Uterus (tissue), 4 donors: ENCODE results near the gene CILP2. TPM values are rescaled to one million over a fixed set of nuclear protein-coding genes. Genes with fewer than 3 reads are reported as not detected.

Experiments used
- DNase-seq, 2 donors: peaks; one replicate each; pipeline ENCODE4 v3.0.0-alpha.2; 2019 to 2020
- H3K27ac ChIP-seq, 2 donors: fragments of 200-600 bp; sonication (generic); 1 replicate in 1 of 2; 2 replicates in 1 of 2; pipeline ENCODE4 v1.5.1; 2016 to 2018
- H3K27me3 ChIP-seq, 2 donors: fragments of 200-600 bp; sonication (generic); one replicate each; pipeline ENCODE4 v1.5.1; 2018 to 2019; ENCODE audit warnings: control low read depth in 1 of 2
- H3K36me3 ChIP-seq, 2 donors: fragments of 200-600 bp; sonication (generic); one replicate each; pipeline ENCODE4 v1.5.1; 2019; ENCODE audit warnings: control low read depth in 1 of 2
- H3K4me1 ChIP-seq, 2 donors: fragments of 200-600 bp; sonication (generic); one replicate each; pipeline ENCODE4 v1.5.1; 2018 to 2019; ENCODE audit warnings: control low read depth in 1 of 2
- H3K4me3 ChIP-seq, 2 donors: fragments of 200-600 bp; sonication (generic); 1 replicate in 1 of 2; 2 replicates in 1 of 2; pipeline ENCODE4 v1.5.1; 2018 to 2019; ENCODE audit warnings: mild to moderate bottlenecking in 1 of 2
- H3K9me3 ChIP-seq, 2 donors: fragments of 200-600 bp; sonication (generic); one replicate each; pipeline ENCODE4 v1.5.1; 2019; ENCODE audit warnings: control low read depth in 1 of 2
- POLR2A ChIP-seq, 2 donors: fragments of 450-650 bp; IDR thresholded peaks; one replicate each; pipeline ENCODE4 v1.6.1; 2016; ENCODE audit warnings: antibody characterized with exemption in 2 of 2, mild to moderate bottlenecking in 1 of 2, moderate library complexity in 1 of 2
- intact Hi-C: fragments of 100-400 bp; cut with DNase I; formaldehyde crosslinking; loops from one replicate; pipeline ENCODE4 v1.15.1; 2023; ENCODE audit warnings: low total_unique reads
- total RNA-seq, 4 donors: library from RNA; depleted of rRNA in 3 of 4; stranded (reverse); fragments of >200 nt in 3 of 4; gene quantifications; one replicate each; pipeline versions ENCODE4 v1.1.0 to v1.2.4, GENCODE V29; 2014 to 2023
- TF ChIP-seq, protein P1 (sequence below), 4 experiments: fragments of 200-600 bp in 2 of 4; fragments of 450-650 bp in 2 of 4; sonication (generic) in 2 of 4; IDR thresholded peaks; one replicate each; pipeline ENCODE4 v1.5.1; 2016 to 2019; ENCODE audit warnings: antibody characterized with exemption in 4 of 4, mild to moderate bottlenecking in 2 of 4, moderate library complexity in 1 of 4
- donor health status: DM: yes; HTN: yes; CAD: no.

The CILP2 gene
- total RNA-seq, 4 donors from 2014 or later, result 0.15 to 1.2 TPM; not detected in 2

DNA sequence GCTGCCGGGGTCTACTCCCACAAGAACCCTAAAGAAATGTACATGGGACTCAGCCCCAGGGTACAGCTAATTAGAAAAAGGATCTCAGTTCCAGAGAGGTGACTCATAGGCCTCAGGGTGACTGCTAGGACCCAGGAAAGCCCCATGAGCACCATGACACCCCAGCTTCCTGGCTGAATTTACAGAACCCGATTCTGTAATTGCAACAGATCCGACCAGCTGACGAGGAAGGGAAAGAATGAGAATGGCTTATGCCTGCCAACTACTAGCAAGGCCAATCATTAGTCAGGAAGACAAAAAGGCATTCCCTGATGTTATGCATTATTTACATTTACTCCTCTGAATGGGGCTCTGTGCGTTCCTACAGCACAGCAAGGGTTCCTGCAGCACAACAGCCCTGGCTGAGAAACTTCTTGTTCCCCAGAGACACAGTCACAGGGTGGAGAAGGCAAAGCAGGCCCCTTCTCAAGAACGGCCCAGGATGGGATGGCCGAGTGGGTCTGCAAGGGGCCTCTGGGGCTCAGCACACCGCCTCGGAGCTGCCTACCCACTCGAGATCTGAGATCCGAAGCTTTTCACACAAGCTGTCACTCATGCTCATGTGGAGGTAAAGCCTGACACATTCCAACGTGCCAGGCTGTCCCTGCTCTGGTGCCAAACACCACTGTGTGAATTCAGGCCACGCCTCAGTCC is 53.2 kb downstream of the CILP2 start:
- no peak overlapping the region for H3K27ac ChIP-seq
- TF ChIP-seq, protein P1, sequence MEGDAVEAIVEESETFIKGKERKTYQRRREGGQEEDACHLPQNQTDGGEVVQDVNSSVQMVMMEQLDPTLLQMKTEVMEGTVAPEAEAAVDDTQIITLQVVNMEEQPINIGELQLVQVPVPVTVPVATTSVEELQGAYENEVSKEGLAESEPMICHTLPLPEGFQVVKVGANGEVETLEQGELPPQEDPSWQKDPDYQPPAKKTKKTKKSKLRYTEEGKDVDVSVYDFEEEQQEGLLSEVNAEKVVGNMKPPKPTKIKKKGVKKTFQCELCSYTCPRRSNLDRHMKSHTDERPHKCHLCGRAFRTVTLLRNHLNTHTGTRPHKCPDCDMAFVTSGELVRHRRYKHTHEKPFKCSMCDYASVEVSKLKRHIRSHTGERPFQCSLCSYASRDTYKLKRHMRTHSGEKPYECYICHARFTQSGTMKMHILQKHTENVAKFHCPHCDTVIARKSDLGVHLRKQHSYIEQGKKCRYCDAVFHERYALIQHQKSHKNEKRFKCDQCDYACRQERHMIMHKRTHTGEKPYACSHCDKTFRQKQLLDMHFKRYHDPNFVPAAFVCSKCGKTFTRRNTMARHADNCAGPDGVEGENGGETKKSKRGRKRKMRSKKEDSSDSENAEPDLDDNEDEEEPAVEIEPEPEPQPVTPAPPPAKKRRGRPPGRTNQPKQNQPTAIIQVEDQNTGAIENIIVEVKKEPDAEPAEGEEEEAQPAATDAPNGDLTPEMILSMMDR (IDR thresholded peaks at IDR 0.05), result no peak
- no peak for TF ChIP-seq POLR2A (IDR thresholded peaks at IDR 0.05)
- no peak overlapping the region for H3K4me3 ChIP-seq
- DNase-seq, result no peak
- intact Hi-C loops, result no loop called here
- H3K36me3 ChIP-seq, result no peaks in the 10 kb centered on the region
- H3K27me3 ChIP-seq, result no peaks in the 10 kb centered on the region
- H3K4me1 ChIP-seq, result no peaks in the 10 kb centered on the region
- H3K9me3 ChIP-seq, result no peaks in the 10 kb centered on the region

DNA sequence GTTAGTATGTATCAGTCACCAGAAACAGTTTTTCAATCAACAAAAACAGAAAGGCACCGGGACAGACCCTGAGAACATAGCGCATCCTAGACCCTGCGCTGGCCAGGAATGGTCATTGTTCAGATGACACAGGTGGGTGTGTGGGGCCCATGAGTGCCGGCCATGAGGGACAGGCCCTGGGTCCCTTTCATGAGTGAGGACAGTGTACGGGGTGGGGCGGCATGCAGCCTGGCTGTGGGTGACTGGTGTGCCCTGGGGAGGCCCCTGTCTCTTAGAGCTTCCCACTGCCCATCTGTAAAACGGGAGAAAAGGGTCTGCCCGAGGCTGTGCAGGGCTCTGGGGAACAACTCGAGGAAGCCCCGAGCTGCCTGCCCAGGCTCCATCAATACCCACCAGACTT is 54.6 kb downstream of the CILP2 start:
- Histone ChIP-seq H3K27ac (no peak overlapping the region), H3K9me3 (no peaks in the 10 kb centered on the region), H3K4me3 (no peak overlapping the region), H3K36me3 (no peaks in the 10 kb centered on the region), H3K27me3 (no peaks in the 10 kb centered on the region), H3K4me1 (no peaks in the 10 kb centered on the region)
- intact Hi-C loops, result no loop called here
- no peak for DNase-seq
- TF ChIP-seq, protein P1 (IDR thresholded peaks at IDR 0.05), result no peak
- no peak for TF ChIP-seq POLR2A (IDR thresholded peaks at IDR 0.05)

DNA sequence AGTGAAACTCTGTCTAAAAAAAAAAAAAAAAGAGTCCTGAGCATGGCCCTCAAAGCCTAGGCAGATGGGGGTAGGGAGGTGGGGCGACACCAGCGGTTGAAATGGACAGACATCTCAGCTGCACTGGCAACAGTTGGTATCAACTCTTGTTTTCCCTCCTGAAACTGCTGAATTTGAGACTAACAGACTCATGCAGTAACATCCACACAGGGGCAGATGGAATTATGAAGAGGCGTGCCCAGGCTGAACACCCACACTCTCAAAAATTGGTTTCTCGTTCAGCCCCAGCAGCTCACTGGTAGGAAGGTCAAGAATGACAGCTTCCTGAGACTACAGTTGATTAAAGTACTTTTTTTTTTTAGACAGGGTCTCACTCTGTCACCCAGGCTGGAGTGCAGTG is 56.3 kb downstream of the CILP2 start:
- Histone ChIP-seq H3K27me3 (no peaks in the 10 kb centered on the region), H3K4me1 (no peaks in the 10 kb centered on the region), H3K36me3 (no peaks in the 10 kb centered on the region), H3K9me3 (no peaks in the 10 kb centered on the region), H3K27ac (no peak overlapping the region), H3K4me3 (no peak overlapping the region)
- intact Hi-C loops, result no loop called here
- TF ChIP-seq POLR2A (IDR thresholded peaks at IDR 0.05), result no peak
- TF ChIP-seq, protein P1 (IDR thresholded peaks at IDR 0.05), result no peak
- no peak for DNase-seq

DNA sequence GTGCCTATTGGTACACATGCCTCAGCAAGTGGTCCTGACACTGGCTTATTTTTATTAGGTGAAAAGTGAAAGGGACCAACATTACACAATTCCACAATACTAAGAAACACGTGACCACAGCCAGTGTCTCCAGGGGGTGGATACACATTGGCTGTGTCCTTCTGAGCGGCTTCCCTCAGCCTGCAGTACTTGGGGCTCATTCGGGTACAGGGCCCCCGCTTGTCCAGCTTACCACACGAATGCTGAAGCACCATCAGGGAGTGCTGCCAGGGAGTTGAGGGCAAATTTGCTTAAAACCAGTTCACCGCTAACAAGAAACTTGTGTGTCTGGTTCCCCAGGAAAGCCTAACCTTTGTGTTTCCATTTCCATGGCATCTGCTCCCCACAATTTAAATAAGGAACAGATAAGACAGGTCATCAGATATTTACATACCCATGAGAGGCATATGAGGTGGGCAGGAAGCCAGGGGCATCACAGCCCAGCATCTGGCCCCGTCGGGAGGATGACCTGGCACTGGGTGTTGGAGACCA is 57.2 kb downstream of the CILP2 start:
- no peak overlapping the region for H3K4me3 ChIP-seq
- intact Hi-C loops, result no loop called here
- H3K27me3 ChIP-seq, result no peaks in the 10 kb centered on the region
- H3K36me3 ChIP-seq, result no peaks in the 10 kb centered on the region
- TF ChIP-seq, protein P1 (IDR thresholded peaks at IDR 0.05), result no peak
- TF ChIP-seq POLR2A (IDR thresholded peaks at IDR 0.05), result no peak
- no peaks in the 10 kb centered on the region for H3K9me3 ChIP-seq
- no peak overlapping the region for H3K27ac ChIP-seq
- no peak for DNase-seq
- H3K4me1 ChIP-seq, result no peaks in the 10 kb centered on the region

Other genes starting within 250 kb of the CILP2 start
- gene SUGP1, start 217.8 kb upstream of the CILP2 start, total RNA-seq, result 10 to 100 TPM in 2 of 4 donors, 1 to 10 TPM in 2; 9.5 to 43.6 (median 14.0) TPM
- 10 to 100 TPM; 32.4 to 87.6 (median 70.0) TPM for gene MAU2, start 217.4 kb upstream of the CILP2 start, total RNA-seq
- gene GATAD2A, start 132.6 kb upstream of the CILP2 start, total RNA-seq, result 10 to 100 TPM in 3 of 4 donors, 1 to 10 TPM in 1; 9.7 to 65.1 (median 22.3) TPM
- gene TSSK6, start 22.7 kb upstream of the CILP2 start, total RNA-seq, result 1 to 10 TPM in 2 of 4 donors, not detected in 2; 1.3 to 2.0 TPM
- 100 to 1,000 TPM in 1 of 4 donors, 10 to 100 TPM in 3; 28.6 to 204 (median 60.9) TPM for gene NDUFA13, start 22.0 kb upstream of the CILP2 start, total RNA-seq
- 1 to 10 TPM in 3 of 4 donors, not detected in 1; 1.5 to 6.8 (median 2.9) TPM for gene YJEFN3, start 9.4 kb upstream of the CILP2 start, total RNA-seq
- 1 to 10 TPM in 3 of 4 donors, not detected in 1; 1.3 to 2.8 (median 1.6) TPM for gene PBX4, start 80.4 kb downstream of the CILP2 start, total RNA-seq
- gene LPAR2, start 90.0 kb downstream of the CILP2 start, total RNA-seq, result 1 to 10 TPM in 2 of 4 donors, under 1 TPM in 1, not detected in 1; 0.59 to 5.5 (median 3.8) TPM
- 10 to 100 TPM in 1 of 4 donors, 1 to 10 TPM in 3; 5.6 to 10.8 (median 8.2) TPM for gene GMIP, start 105.4 kb downstream of the CILP2 start, total RNA-seq
- gene ATP13A1, start 125.4 kb downstream of the CILP2 start, total RNA-seq, result 100 to 1,000 TPM in 1 of 4 donors, 10 to 100 TPM in 3; 17.4 to 130 (median 56.9) TPM
- gene ZNF101, start 130.6 kb downstream of the CILP2 start, total RNA-seq, result 10 to 100 TPM in 1 of 4 donors, 1 to 10 TPM in 3; 1.5 to 12.3 (median 9.9) TPM
- gene ZNF14, start 194.8 kb downstream of the CILP2 start, total RNA-seq, result 10 to 100 TPM in 3 of 4 donors, 1 to 10 TPM in 1; 5.6 to 29.1 (median 20.4) TPM